ENCODE data around the gene ZNF281.
"Not testable (repeated sequence)": the region's sequence is repeated elsewhere in the genome, so short reads cannot be mapped to it uniquely, and the experiment has no call there.

Gene ZNF281

DNA sequence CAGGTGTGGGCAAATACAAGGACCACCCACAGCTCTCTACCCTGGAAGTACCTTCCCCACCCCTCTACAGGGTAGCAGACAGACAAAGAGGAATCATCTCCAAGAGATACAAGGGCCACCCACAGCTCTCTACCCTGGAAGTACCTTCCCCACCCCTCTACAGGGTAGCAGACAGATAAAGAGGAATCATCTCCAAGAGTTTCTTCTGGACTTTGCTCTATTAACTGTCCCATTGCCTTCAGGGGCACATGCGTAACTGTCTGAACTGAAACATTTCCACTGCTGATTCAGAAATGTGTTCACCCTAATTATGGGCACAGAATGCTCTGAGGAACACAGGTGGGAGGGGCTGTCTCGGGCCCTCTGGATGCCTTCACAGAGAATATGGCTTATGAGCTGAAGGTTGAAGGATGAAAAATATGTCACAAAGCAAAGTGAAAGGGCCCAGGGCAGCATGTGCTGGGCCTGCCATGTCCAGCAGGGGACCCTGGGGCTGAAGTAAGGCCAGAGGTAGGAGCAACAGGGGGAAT lies 43.9 kb downstream of the ZNF281 start:
- no peaks in the 10 kb centered on the region for H3K27me3 ChIP-seq
- no peak for TF ChIP-seq Cebpa-rat (IDR thresholded peaks at IDR 0.05)
- H3K4me1 ChIP-seq, result peaks cover 13 to 71% (median 52%) of the 10 kb centered on the region in 10 experiments
- H3K4me2 ChIP-seq, result peak overlapping the region in 3 of 11 experiments; percentile 80 to 95 (median 83); a peak in 4 of 22 replicates
- H3K9me3 ChIP-seq (replicated peaks in 1 of 11), result no peaks in the 10 kb centered on the region
- no peaks in the 10 kb centered on the region for H4K20me1 ChIP-seq
- H3K36me3 ChIP-seq, result 0 out of 22 replicates have a peak, but pooled peaks cover 0 to 5% (median 0%) of the 10 kb centered on the region in 11 experiments
- H3K4me3 ChIP-seq, result no peak overlapping the region
- peak overlapping the region in 4 of 11 experiments; percentile 13 to 84 (median 54); a peak in 3 of 22 replicates for H3K27ac ChIP-seq
- no peak overlapping the region for H3K9ac ChIP-seq

DNA sequence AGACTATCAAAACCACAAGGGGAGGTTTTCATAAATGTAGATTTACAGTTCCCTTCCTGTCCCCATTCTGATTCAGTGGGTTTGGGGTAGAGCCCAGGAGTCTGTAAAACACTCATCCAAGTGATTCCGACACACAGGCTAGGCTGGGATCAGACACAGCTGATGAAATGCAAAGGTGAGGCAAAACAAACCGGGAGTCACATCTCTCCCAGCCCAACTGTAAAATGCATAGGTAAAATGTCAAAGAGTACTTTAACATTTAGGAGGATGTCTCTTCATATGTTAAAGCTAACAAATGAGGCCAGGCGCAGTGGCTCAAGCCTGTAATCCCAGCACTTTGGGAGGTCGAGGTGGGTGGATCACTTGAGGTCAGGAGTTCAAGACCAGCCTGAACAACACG lies 45.0 kb downstream of the ZNF281 start:
- Histone ChIP-seq H3K9ac (no peak overlapping the region), H3K4me2 (peak overlapping the region in 5 of 11 experiments; percentile 34 to 78 (median 58); a peak in 7 of 22 replicates), H3K4me1 (peaks cover 13 to 77% (median 55%) of the 10 kb centered on the region in 10 experiments), H3K4me3 (no peak overlapping the region), H3K27me3 (no peaks in the 10 kb centered on the region), H3K9me3 (replicated peaks in 1 of 11) (no peaks in the 10 kb centered on the region), H3K27ac (peak overlapping the region in 3 of 11 experiments; percentile 3 to 16 (median 12); a peak in 3 of 22 replicates), H3K36me3 (0 out of 22 replicates have a peak, but pooled peaks cover 0 to 2% (median 0%) of the 10 kb centered on the region in 11 experiments), H4K20me1 (no peaks in the 10 kb centered on the region)
- no peak for TF ChIP-seq Cebpa-rat (IDR thresholded peaks at IDR 0.05)

- H3K36me3 ChIP-seq, result no peaks in the 10 kb centered on the region
- H3K4me2 ChIP-seq, result peak overlapping the region in 6 of 11 experiments; percentile 34 to 78 (median 51); a peak in 12 of 22 replicates
- H3K9ac ChIP-seq, result no peak overlapping the region
- H3K9me3 ChIP-seq (replicated peaks in 1 of 11), result no peaks in the 10 kb centered on the region
- TF ChIP-seq Cebpa-rat (IDR thresholded peaks at IDR 0.05), result no peak
- no peak overlapping the region for H3K4me3 ChIP-seq
- H3K27me3 ChIP-seq, result no peaks in the 10 kb centered on the region
- peak overlapping the region in 2 of 11 experiments; percentile 3 to 16; a peak in 4 of 22 replicates for H3K27ac ChIP-seq
- peaks cover 13 to 76% (median 52%) of the 10 kb centered on the region in 10 experiments for H3K4me1 ChIP-seq
- no peaks in the 10 kb centered on the region for H4K20me1 ChIP-seq
Observed at GRCh38 chr1:200364091-200364759, 45.6 kb downstream of the ZNF281 start.

GRCh38 chr1:200363264-200363933 lies 46.4 kb downstream of the ZNF281 start:
- Histone ChIP-seq H3K9ac (no peak overlapping the region; a peak in 1 of 22 replicates), H3K36me3 (no peaks in the 10 kb centered on the region), H4K20me1 (no peaks in the 10 kb centered on the region), H3K4me2 (peak overlapping the region in 9 of 11 experiments; percentile 3 to 78 (median 57); a peak in 14 of 22 replicates), H3K9me3 (replicated peaks in 1 of 11) (no peaks in the 10 kb centered on the region), H3K27me3 (no peaks in the 10 kb centered on the region), H3K4me3 (no peak overlapping the region), H3K27ac (peak overlapping the region in 3 of 11 experiments; percentile 23 to 30 (median 24); a peak in 6 of 22 replicates), H3K4me1 (peaks cover 9 to 68% (median 43%) of the 10 kb centered on the region in 10 experiments)
- TF ChIP-seq Cebpa-rat (IDR thresholded peaks at IDR 0.05), result no peak

- no peaks in the 10 kb centered on the region for H3K9me3 ChIP-seq (replicated peaks in 1 of 11)
- H3K27me3 ChIP-seq, result no peaks in the 10 kb centered on the region
- no peak overlapping the region for H3K27ac ChIP-seq
- H3K4me1 ChIP-seq, result peaks cover 0 to 58% (median 34%) of the 10 kb centered on the region in 10 experiments; a peak in 16 of 20 replicates
- no peaks in the 10 kb centered on the region for H4K20me1 ChIP-seq
- TF ChIP-seq Cebpa-rat (IDR thresholded peaks at IDR 0.05), result no peak
- H3K4me2 ChIP-seq, result 0 out of 22 replicates have a peak overlapping the region, but pooled peaks of 1 of the 11 experiments have one; percentile 8
- H3K36me3 ChIP-seq, result no peaks in the 10 kb centered on the region
- H3K9ac ChIP-seq, result no peak overlapping the region
- no peak overlapping the region for H3K4me3 ChIP-seq
Observed at GRCh38 chr1:200362421-200362820, 47.4 kb downstream of the ZNF281 start.

DNA sequence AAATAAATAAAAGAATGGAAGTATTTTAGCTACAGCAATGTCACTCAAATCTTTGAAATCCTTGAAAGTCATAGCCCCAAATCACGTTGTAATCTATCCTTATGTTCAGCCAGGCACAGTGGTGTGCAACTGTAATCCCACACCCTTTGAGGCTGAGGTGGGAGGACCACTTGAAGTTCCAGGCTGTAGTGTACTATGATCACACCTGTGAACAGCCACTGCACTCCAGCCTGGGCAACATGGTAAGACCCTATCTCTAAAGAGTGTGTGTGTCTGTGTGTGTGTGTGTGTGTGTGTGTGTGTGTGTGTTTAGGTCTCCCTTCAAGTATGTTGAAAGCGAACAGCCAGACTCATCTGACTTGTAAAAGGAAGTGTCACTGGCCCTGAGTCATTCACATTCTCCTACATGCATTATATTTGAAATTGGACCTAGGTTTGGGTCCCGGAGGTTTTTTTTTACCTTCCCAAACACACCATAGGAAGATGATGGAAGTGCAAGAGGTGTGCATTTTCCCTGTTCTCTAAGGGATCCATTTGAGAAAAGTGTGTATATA lies 50.1 kb downstream of the ZNF281 start:
- no peak overlapping the region for H3K4me3 ChIP-seq
- no peak overlapping the region for H3K27ac ChIP-seq
- peaks cover 0 to 9% (median 0%) of the 10 kb centered on the region in 11 experiments; a peak in 3 of 22 replicates for H3K9me3 ChIP-seq (replicated peaks in 1 of 11)
- no peaks in the 10 kb centered on the region for H4K20me1 ChIP-seq
- no peak for TF ChIP-seq Cebpa-rat (IDR thresholded peaks at IDR 0.05)
- peaks cover 0 to 35% (median 19%) of the 10 kb centered on the region in 10 experiments; a peak in 15 of 20 replicates for H3K4me1 ChIP-seq
- no peaks in the 10 kb centered on the region for H3K27me3 ChIP-seq
- H3K4me2 ChIP-seq, result peak overlapping the region in 4 of 11 experiments; percentile 20 to 46 (median 30); a peak in 6 of 22 replicates
- H3K9ac ChIP-seq, result no peak overlapping the region
- H3K36me3 ChIP-seq, result no peaks in the 10 kb centered on the region

DNA sequence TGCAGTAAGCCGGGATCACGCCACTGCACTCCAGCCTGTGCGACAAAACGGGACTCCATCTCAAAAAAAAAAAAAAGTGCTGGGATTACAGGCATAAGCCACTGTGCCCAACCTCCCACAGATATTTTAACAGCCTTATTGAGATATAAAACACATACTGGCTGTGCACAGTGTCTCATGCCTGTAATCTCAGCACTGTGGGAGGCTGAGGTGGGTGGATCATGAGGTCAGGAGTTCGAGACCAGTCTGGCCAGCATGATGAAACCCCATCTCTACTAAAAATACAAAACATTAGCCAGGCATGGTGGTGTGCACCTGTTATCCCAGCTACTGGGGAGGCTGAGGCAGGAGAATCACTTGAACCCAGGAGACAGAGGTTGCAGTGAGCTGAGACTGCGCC lies 51.9 kb downstream of the ZNF281 start:
- H3K36me3 ChIP-seq, H3K27ac ChIP-seq, H4K20me1 ChIP-seq, H3K4me2 ChIP-seq, H3K9ac ChIP-seq, H3K27me3 ChIP-seq, H3K4me3 ChIP-seq: not testable (repeated sequence)
- H3K4me1 ChIP-seq, result peaks cover 8 to 35% (median 20%) of the 10 kb centered on the region in 10 experiments
- peaks cover 0 to 12% (median 0%) of the 10 kb centered on the region in 11 experiments; a peak in 4 of 22 replicates for H3K9me3 ChIP-seq (replicated peaks in 1 of 11)

- Histone ChIP-seq H3K27ac (peak overlapping the region in 2 of 11 experiments; percentile 10 to 62; a peak in 1 of 22 replicates), H3K9ac (no peak overlapping the region), H3K4me1 (peaks cover 23 to 47% (median 32%) of the 10 kb centered on the region in 10 experiments), H3K36me3 (no peaks in the 10 kb centered on the region), H4K20me1 (no peaks in the 10 kb centered on the region), H3K4me3 (no peak overlapping the region), H3K27me3 (no peaks in the 10 kb centered on the region), H3K4me2 (no peak overlapping the region), H3K9me3 (replicated peaks in 1 of 11) (peaks cover 0 to 12% (median 0%) of the 10 kb centered on the region in 11 experiments; a peak in 4 of 22 replicates)
- no peak for TF ChIP-seq Cebpa-rat (IDR thresholded peaks at IDR 0.05)
Observed at GRCh38 chr1:200355801-200356200, 54.0 kb downstream of the ZNF281 start.
